IMR-90 (cell line): ENCODE measurements around the gene BAIAP2L1.

Experiments used
- CEBPB ChIP-seq: IDR thresholded peaks from 2 replicates; pipeline ENCODE4 v1.6.1; 2012; ENCODE audit warnings: low read depth, low read length, improper control_type of control experiment
- FOS ChIP-seq: fragments of 150-350 bp; IDR thresholded peaks from 2 replicates; pipeline ENCODE4 v1.6.1; 2016; ENCODE audit warnings: low read depth, low read length
- MAZ ChIP-seq: IDR thresholded peaks from 2 replicates; pipeline ENCODE4 v1.6.1; 2012; ENCODE audit warnings: low read depth, mild to moderate bottlenecking, low read length, improper control_type of control experiment, moderate library complexity, borderline replicate concordance
- MXI1 ChIP-seq: IDR thresholded peaks from 2 replicates; pipeline ENCODE4 v1.6.1; 2012; ENCODE audit warnings: low read depth, mild to moderate bottlenecking, low read length, moderate library complexity, borderline replicate concordance
- POLR2A ChIP-seq: IDR thresholded peaks from 2 replicates; pipeline ENCODE4 v1.6.1; 2012; ENCODE audit warnings: mild to moderate bottlenecking, low read depth, low read length
- RAD21 ChIP-seq: IDR thresholded peaks from 2 replicates; pipeline ENCODE4 v1.6.1; 2012; ENCODE audit warnings: low read length, improper control_type of control experiment
- USF2 ChIP-seq: fragments of 150-350 bp; IDR thresholded peaks from 2 replicates; pipeline ENCODE4 v1.6.1; 2017; ENCODE audit warnings: mild to moderate bottlenecking, antibody characterized with exemption, low read length, low read depth
- TF ChIP-seq, protein P1 (sequence below): conservative IDR thresholded peaks from 2 replicates; pipeline ENCODE4 v1.5.1; 2012; ENCODE audit warnings: mild to moderate bottlenecking, low read depth, low read length, improper control_type of control experiment

DNA sequence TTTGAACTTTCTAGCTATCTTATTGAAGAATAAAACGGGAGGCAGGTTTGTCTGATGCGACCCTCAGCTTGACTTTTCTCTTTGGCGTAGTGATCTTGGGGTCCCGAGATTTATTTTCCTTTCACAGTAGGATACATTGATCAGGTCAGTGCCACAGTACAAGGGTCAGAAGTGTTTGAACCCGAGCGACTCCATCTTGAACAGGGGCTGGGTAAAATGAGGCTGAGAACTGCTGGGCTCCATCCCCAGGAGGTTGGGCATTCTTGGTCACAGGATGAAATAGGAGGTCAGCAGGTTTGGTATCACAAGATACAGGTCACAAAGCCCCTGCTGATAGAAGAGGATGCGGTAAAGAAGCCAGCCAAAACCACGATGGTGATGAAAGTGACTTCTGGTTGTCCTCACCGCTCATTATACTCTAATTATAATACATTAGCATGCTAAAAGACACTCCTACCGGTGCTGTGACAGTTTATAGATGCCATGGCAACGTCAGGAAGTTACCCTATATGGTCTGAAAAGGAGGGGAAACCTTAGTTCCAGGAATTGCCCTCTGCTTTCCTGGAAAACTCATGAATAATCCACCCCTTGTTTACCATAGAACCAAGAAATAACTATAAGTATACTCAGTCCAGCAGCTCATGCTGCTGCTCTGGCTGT lies 145.8 kb downstream of the BAIAP2L1 start:
- TF ChIP-seq, protein P1, sequence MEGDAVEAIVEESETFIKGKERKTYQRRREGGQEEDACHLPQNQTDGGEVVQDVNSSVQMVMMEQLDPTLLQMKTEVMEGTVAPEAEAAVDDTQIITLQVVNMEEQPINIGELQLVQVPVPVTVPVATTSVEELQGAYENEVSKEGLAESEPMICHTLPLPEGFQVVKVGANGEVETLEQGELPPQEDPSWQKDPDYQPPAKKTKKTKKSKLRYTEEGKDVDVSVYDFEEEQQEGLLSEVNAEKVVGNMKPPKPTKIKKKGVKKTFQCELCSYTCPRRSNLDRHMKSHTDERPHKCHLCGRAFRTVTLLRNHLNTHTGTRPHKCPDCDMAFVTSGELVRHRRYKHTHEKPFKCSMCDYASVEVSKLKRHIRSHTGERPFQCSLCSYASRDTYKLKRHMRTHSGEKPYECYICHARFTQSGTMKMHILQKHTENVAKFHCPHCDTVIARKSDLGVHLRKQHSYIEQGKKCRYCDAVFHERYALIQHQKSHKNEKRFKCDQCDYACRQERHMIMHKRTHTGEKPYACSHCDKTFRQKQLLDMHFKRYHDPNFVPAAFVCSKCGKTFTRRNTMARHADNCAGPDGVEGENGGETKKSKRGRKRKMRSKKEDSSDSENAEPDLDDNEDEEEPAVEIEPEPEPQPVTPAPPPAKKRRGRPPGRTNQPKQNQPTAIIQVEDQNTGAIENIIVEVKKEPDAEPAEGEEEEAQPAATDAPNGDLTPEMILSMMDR = no peak
- no peak for TF ChIP-seq CEBPB
- TF ChIP-seq FOS = no peak
- TF ChIP-seq RAD21 = no peak
- TF ChIP-seq POLR2A = no peak
- TF ChIP-seq MAZ = no peak
- no peak for TF ChIP-seq MXI1
- no peak for TF ChIP-seq USF2
